PC-3 (cell line): Measurements from ENCODE around the gene DGKB. TPM values are rescaled to one million over a fixed set of nuclear protein-coding genes. Genes with fewer than 3 reads are reported as not detected.
A peak's percentile ranks its signal among the peaks of the same experiment; 100 is the strongest.

ENCODE experiments used
- ATAC-seq: fragments of 200-7000 bp; cut with Tn5 transposase; 2 replicates; pipeline ENCODE4 v1.9.1; 2020; ENCODE audit warnings: mild to moderate bottlenecking, moderate library complexity
- BruUV-seq: library from RNA; stranded (reverse); fragments of 400-500 nt; replicated peaks from 2 replicates; lab custom pipeline; 2021; lab: Mats Ljungman, UMichigan
- CTCF ChIA-PET: fragments of 300-600 bp; sonication (Branson Sonifier 250); formaldehyde crosslinking; loops from one replicate; lab custom pipeline; 2022; ENCODE audit warnings: antibody characterized with exemption; lab: Charles Lee
- POLR2A ChIA-PET: fragments of 300-600 bp; sonication (Branson Sonifier 250); formaldehyde crosslinking; loops from one replicate; lab custom pipeline; 2022; ENCODE audit warnings: antibody characterized with exemption; ENCODE audit not compliant: unreplicated experiment; lab: Charles Lee
- DNase-seq: peaks from one replicate; pipeline ENCODE4 v3.0.0-alpha.2; 2015
- H2AFZ ChIP-seq: fragments of 300-600 bp; sonication (generic); 2 replicates; pipeline ENCODE4 v1.6.0; 2016; ENCODE audit warnings: antibody characterized with exemption, low read length
- H3F3A ChIP-seq: fragments of 300-600 bp; sonication (generic); one replicate; pipeline ENCODE4 v1.6.0; 2017; ENCODE audit warnings: antibody characterized with exemption, low read length, control low read depth, mild to moderate bottlenecking; ENCODE audit not compliant: unreplicated experiment
- H3K27ac ChIP-seq: fragments of 300-600 bp; sonication (generic); 2 replicates; pipeline ENCODE4 v1.5.1; 2016; ENCODE audit warnings: mild to moderate bottlenecking, low read length
- H3K27me3 ChIP-seq: fragments of 300-600 bp; sonication (generic); 2 replicates; pipeline ENCODE4 v1.6.1; 2016; ENCODE audit warnings: low read length, mixed read lengths
- H3K36me3 ChIP-seq: fragments of 300-600 bp; sonication (generic); 2 replicates; pipeline ENCODE4 v1.6.1; 2016; ENCODE audit warnings: low read depth, mixed run types, low read length, mixed read lengths
- H3K4me1 ChIP-seq: fragments of 300-600 bp; sonication (generic); 2 replicates; pipeline ENCODE4 v1.5.1; 2016; ENCODE audit warnings: low read length; ENCODE audit not compliant: insufficient read depth
- H3K4me2 ChIP-seq: fragments of 300-600 bp; sonication (generic); 2 replicates; pipeline ENCODE4 v1.6.0; 2016; ENCODE audit warnings: low read length
- H3K4me3 ChIP-seq: fragments of 300-600 bp; sonication (generic); 2 replicates; pipeline ENCODE4 v1.5.1; 2016; ENCODE audit warnings: mild to moderate bottlenecking, low read length, mixed read lengths
- H3K79me2 ChIP-seq: fragments of 300-600 bp; sonication (generic); 2 replicates; pipeline ENCODE4 v1.6.1; 2017; ENCODE audit warnings: low read length, mixed read lengths
- H3K9ac ChIP-seq: fragments of 300-600 bp; sonication (generic); 2 replicates; pipeline ENCODE4 v1.6.0; 2016; ENCODE audit warnings: mild to moderate bottlenecking, low read length
- H3K9me2 ChIP-seq: fragments of 300-600 bp; sonication (generic); replicated peaks from 2 replicates; pipeline ENCODE4 v1.6.1; 2016; ENCODE audit warnings: mixed run types, low read length, mixed read lengths
- H3K9me3 ChIP-seq: fragments of 300-600 bp; sonication (generic); 2 replicates; pipeline ENCODE4 v1.6.1; 2016; ENCODE audit warnings: low read length, mixed read lengths
- H4K20me1 ChIP-seq: fragments of 300-600 bp; sonication (generic); 2 replicates; pipeline ENCODE4 v1.6.1; 2016; ENCODE audit warnings: low read length, mixed read lengths
- EZH2 ChIP-seq: fragments of 300-600 bp; sonication (generic); IDR thresholded peaks from one replicate; pipeline ENCODE4 v1.6.1; 2017; ENCODE audit warnings: antibody characterized with exemption, mild to moderate bottlenecking, low read length; ENCODE audit not compliant: unreplicated experiment
- EZH2phosphoT487 ChIP-seq: fragments of 300-600 bp; sonication (generic); IDR thresholded peaks from 2 replicates; pipeline ENCODE4 v1.6.1; 2018; ENCODE audit warnings: mild to moderate bottlenecking, antibody characterized with exemption, low read length, borderline replicate concordance
- intact Hi-C: fragments of 100-400 bp; cut with micrococcal nuclease; formaldehyde crosslinking; loops from 2 replicates; pipeline ENCODE4 v1.9.0; 2023
- total RNA-seq: library from RNA; depleted of rRNA; stranded (reverse); fragments of >200 nt; gene quantifications from 2 replicates; pipeline ENCODE4 v1.2.3, GENCODE V29; 2014
- TF ChIP-seq, protein P1 (sequence below): fragments of 300-600 bp; sonication (generic); conservative IDR thresholded peaks from 2 replicates; pipeline ENCODE4 v1.5.1; 2017; ENCODE audit warnings: antibody characterized with exemption, low read depth, mild to moderate bottlenecking, low read length

DGKB gene
- total RNA-seq, 1 experiment from 2014 or later, result 0.15 TPM

DNA sequence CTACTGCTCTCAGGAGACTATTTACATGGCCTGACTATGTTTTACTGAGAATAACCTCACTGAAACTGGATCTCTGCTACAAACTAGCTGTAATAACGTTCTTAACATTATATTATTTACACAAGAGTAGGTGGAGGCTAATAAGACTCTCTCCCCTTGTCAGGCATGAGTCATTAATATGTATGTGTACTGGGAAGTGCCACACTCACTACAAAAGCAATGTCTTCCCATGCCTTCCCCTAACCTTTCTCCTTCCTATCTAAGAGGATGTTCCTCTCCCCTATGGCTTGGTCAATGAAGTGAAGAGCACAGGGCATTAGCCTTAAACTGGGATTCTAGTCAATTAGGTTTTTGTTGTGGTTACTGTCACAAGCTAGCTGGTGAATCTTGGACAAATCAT is 147.9 kb downstream of the DGKB start:
- peak overlapping the region; percentile 54 for H3K9ac ChIP-seq
- H3K4me1 ChIP-seq, result peaks cover 23% of the 10 kb centered on the region
- BruUV-seq, result no TSS peak
- no peak overlapping the region for H3K4me3 ChIP-seq
- intact Hi-C loops, result loop anchor here (2.0 kb wide), 1 partner anchor 14 kb away; no protein-coding TSS in a partner anchor
- H4K20me1 ChIP-seq, result no peaks in the 10 kb centered on the region
- H3K9me3 ChIP-seq, result 0 out of 2 replicates have a peak, but pooled peaks cover 6% of the 10 kb centered on the region
- POLR2A ChIA-PET, result interaction anchor here (0.7 kb wide), 1 partner anchor 20 kb away, joined by 4 read pairs; no protein-coding TSS in a partner anchor
- peak overlapping the region; percentile 58; the same call in 1 of the 2 replicates for H2AFZ ChIP-seq
- DNase-seq, result peak; percentile 81
- CTCF ChIA-PET, result no interaction called here
- H3F3A ChIP-seq, result no peaks in the 10 kb centered on the region
- peak; percentile 100 for ATAC-seq
- no peaks in the 10 kb centered on the region for H3K36me3 ChIP-seq
- no peaks in the 10 kb centered on the region for H3K79me2 ChIP-seq
- peak overlapping the region; percentile 37; the same call in 1 of the 2 replicates for H3K4me2 ChIP-seq
- TF ChIP-seq, protein P1, sequence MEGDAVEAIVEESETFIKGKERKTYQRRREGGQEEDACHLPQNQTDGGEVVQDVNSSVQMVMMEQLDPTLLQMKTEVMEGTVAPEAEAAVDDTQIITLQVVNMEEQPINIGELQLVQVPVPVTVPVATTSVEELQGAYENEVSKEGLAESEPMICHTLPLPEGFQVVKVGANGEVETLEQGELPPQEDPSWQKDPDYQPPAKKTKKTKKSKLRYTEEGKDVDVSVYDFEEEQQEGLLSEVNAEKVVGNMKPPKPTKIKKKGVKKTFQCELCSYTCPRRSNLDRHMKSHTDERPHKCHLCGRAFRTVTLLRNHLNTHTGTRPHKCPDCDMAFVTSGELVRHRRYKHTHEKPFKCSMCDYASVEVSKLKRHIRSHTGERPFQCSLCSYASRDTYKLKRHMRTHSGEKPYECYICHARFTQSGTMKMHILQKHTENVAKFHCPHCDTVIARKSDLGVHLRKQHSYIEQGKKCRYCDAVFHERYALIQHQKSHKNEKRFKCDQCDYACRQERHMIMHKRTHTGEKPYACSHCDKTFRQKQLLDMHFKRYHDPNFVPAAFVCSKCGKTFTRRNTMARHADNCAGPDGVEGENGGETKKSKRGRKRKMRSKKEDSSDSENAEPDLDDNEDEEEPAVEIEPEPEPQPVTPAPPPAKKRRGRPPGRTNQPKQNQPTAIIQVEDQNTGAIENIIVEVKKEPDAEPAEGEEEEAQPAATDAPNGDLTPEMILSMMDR, result no peak
- TF ChIP-seq EZH2 (no peak), EZH2phosphoT487 (no peak)
- no peaks in the 10 kb centered on the region for H3K9me2 ChIP-seq
- H3K27me3 ChIP-seq, result no peaks in the 10 kb centered on the region
- H3K27ac ChIP-seq, result peak overlapping the region; percentile 86

DNA sequence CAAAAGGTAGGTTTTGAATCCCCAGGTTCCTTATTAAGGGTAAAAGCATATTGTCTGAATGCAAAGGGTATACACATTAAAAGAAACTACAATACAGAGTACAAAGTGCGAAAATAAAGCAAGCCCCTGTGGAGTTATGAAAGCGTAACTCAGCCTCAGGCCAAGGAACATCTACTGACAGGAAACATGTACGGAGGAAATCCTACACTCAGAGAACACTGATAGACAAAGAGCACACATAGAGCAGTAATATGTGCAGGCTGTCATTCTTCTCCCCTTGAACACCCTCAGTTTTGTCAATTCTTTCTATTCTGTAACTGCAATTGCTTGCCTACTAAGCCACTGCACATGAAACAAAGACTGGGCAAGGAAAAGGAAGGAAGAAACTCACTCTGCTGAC is 150.2 kb downstream of the DGKB start:
- peaks cover 34% of the 10 kb centered on the region for H3K4me1 ChIP-seq
- peaks cover 6% of the 10 kb centered on the region for H3F3A ChIP-seq
- no peaks in the 10 kb centered on the region for H3K9me3 ChIP-seq
- intact Hi-C loops, result no loop called here
- no peak overlapping the region for H3K27ac ChIP-seq
- no peaks in the 10 kb centered on the region for H3K9me2 ChIP-seq
- no peaks in the 10 kb centered on the region for H3K79me2 ChIP-seq
- ChIA-PET POLR2A (no interaction called here), CTCF (no interaction called here)
- H3K9ac ChIP-seq, result no peak overlapping the region
- DNase-seq, result no peak
- ATAC-seq, result no peak
- no peak overlapping the region for H2AFZ ChIP-seq
- no peak overlapping the region for H3K4me3 ChIP-seq
- H3K4me2 ChIP-seq, result no peak overlapping the region
- H4K20me1 ChIP-seq, result no peaks in the 10 kb centered on the region
- TF ChIP-seq, protein P1, result no peak
- H3K27me3 ChIP-seq, result no peaks in the 10 kb centered on the region
- no TSS peak for BruUV-seq
- H3K36me3 ChIP-seq, result no peaks in the 10 kb centered on the region

DNA sequence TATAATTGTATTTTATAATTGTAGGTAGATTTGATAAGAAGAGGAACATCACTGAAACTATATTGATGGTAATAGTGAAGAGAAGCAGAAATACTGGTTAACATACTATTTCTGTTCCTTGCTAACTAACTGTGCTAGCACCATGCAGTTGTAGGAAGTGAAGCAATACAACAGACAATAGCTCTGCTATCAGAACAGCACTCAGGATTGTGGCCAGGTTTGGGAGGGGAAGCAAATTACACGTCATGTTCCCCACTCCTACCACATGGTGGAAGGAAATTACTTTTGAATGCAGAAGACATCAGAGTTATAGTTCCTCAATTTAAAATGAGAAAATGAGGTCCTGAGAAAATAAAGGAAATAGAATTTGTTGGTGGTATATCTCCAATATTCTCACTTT is 151.1 kb downstream of the DGKB start:
- Histone ChIP-seq H3K9me2 (no peaks in the 10 kb centered on the region), H3K27ac (no peak overlapping the region), H3K4me3 (no peak overlapping the region), H3K36me3 (no peaks in the 10 kb centered on the region), H3K9ac (no peak overlapping the region), H3K9me3 (no peaks in the 10 kb centered on the region), H3K27me3 (no peaks in the 10 kb centered on the region), H3K4me2 (no peak overlapping the region), H3F3A (peaks cover 6% of the 10 kb centered on the region), H2AFZ (no peak overlapping the region), H4K20me1 (no peaks in the 10 kb centered on the region), H3K4me1 (peaks cover 34% of the 10 kb centered on the region), H3K79me2 (no peaks in the 10 kb centered on the region)
- intact Hi-C loops, result no loop called here
- TF ChIP-seq EZH2phosphoT487 (no peak), EZH2 (no peak)
- TF ChIP-seq, protein P1, result no peak
- POLR2A ChIA-PET, result no interaction called here
- CTCF ChIA-PET, result no interaction called here
- ATAC-seq (no peak), DNase-seq (no peak)
- no TSS peak for BruUV-seq
